Stimulated activated CD4-positive, alpha-beta T cell treated with anti-CD3 and anti-CD28 coated beads, Interleukin-12 subunit alpha, Interleukin-12 subunit beta, amount 100 ng/mL, for 48 hours (primary cell): ENCODE data around the gene RANBP3.
"Not testable (repeated sequence)": the region's sequence is repeated elsewhere in the genome, so short reads cannot be mapped to it uniquely, and the experiment has no call there.

ENCODE experiments used
- DNase-seq, 3 donors: peaks; one replicate each; pipeline ENCODE4 v3.0.0-alpha.2; 2020; ENCODE audit warnings: low read depth in 2 of 3, low spot score in 1 of 3

RANBP3 gene

DNA sequence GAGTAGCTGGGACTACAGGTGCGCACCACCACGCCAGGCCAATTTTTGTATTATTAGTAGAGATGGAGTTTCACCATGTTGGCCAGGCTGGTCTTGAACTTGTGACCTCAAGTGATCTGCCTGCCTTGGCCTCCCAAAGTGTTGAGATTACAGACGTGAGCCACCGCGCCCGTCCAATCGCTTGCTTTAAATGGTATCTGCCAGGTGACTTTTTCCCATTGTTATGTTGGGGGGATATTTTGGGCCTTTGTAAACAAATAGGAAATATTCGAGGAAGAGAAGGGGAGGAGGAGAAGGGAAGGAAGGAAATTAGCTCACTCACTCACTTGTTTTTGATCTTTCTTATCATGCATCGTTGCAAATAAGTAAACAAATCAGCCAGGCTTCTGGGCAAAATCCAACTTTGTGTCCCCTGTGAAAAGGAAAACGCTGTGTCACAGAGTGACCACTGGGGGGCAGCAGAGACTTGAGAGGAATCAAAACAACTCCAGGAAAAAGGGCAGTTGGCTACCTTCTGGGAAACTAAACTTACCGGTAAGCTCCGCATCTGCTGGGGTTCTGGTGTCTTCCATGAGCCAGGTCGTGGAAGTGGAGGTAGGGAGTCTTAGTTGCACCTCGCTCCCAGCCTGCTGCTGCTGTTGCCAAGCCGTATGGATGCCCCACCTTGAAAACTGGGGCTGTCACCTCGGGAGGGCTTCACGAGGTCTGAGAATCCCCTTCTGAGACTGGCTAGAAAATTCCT, 9.3 kb upstream of the RANBP3 start:
- DNase-seq: peak; percentile 51 to 81 (median 69)

DNA sequence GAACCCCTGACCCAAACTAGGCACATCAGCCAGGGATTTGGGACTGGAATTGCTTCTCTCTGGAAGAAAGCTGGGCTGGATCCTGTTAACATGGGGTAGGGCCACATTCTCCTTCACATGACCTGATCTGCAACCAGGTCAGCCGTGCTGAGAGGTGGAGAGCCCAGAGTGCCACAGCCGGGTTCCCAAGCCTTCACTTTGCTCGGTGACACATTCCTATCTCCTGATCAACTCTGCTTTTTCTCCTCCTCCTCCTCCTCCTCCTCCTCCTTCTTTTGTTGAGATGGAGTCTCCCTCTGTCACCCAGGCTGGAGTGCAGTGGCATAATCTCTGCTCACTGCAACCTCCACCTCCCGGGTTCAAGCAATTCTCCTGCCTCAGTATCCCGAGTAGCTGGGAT, 7.9 kb upstream of the RANBP3 start:
- not testable (repeated sequence) for DNase-seq

DNA sequence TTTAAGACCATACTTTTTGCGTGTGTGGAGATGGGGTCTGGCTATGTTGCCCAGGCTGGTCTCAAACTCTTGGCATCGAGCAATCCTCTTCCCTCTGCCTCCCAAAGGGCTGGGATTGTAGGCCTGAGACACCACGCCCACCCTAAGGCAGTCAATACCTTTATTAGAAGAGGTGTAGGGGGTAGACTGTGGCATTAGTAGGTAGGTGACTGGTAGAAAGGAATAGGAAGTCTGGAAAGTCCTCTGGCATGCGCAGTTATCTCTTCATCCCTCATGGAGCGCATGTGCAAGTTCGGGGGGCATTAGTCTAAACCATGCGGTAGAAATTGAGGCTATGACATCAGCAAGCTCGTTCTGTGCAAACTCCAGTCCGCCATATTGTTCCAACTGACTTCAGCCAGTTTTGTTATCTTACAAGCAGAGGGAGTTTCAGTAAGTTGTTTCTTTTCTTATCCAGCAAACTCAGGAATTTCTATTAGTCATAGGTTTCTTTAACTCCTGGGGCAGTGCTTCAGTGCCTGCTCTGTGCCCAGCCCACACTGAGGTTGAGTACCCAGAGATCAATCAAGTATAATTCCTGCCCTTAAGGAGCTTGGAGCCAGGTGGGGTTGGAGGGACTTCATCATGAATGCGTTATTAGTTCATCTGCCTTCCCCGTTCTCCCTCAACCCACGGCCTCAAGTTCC, 7.3 kb upstream of the RANBP3 start:
- no peak for DNase-seq

DNA sequence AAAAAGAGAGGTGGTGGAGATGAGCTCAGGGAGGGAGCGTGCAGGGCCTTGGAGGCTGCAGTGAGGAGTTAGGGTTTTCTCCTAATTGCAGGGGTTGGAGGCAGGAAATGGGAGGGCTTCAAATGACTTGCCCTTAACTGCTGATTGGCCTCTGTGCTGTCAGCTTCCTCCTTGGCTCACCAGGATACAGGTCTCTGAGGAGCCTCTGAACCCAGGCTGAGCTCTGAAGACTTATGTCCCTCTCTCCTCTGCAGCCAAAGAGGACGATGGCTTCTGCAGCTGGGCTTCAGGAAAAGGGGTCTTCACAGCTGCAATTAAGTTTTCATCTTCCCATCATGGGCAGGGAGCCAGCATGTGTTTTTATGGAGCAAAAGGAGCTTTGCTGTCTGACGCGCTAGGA, 6.7 kb upstream of the RANBP3 start:
- no peak for DNase-seq

DNA sequence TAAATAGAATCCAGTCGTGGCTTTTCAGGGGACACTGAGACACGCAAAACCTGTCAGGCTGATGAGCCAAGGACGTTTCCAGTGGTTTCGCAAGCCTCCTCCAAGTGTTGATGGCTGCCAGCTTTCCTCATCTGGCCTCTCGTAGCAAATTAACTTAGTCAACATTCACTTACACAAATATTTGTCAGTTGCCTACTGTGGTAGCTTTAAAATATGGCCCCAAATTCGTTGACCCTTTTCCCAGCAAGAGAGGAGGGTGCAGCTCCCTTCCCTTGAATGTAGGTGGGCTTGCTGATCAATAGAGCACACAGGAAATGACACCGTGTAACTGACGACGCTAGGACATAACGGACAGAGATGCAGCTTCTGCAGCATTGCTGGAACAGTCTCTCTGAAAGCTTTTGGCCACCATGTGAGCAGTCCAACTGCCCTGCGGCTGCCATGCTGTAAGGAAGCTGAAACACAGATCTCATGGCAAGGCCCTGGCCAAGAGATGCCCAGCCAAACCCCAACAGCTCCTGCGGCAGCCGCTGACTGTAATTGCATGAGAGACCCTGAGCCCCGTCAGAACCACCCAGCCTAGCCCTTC, 5.5 kb upstream of the RANBP3 start:
- DNase-seq: no peak

DNA sequence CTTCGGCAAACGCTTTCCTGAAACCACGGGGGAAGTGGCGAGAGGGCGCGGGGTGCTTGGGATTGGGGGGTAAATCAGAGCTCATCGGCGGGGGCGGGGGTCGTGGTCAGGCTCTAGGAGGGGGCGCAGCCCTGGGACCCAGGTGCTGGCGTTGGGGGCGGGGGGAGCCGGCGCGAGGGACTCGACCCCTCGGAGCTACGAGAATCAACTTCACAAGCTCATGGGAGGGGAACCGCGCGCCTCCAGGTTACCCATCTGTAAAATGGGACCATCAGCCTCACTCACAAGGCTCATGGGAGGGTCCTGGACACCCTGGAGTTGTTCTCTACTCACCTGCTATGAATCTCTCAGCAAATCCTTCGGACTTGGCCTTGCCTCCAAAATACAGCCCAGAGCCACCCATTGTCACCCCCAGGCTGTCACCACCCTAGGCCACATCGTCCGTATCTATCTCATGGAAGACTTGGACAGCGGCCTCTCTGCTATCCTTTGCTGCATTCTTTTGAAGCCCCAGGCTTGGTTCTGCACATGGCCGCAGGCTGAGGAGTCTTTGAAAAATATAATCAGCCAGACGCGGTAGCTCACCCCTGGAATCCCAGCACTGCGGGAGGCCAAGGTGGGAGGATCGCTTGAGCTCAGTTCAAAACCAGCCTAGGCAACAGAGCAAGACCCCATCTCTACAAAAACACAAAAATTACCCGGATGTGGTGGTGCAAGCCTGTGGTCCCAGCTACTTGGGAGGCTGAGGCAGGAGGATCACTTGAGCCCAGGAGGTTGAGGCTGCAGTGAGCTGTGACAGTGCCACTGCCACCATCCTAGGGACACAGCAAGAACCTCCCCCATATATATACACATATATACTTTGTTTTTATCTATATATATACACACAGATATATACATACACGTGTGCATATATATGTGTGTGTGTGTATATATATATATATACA, 939 bp upstream of the RANBP3 start:
- DNase-seq: no peak

DNA sequence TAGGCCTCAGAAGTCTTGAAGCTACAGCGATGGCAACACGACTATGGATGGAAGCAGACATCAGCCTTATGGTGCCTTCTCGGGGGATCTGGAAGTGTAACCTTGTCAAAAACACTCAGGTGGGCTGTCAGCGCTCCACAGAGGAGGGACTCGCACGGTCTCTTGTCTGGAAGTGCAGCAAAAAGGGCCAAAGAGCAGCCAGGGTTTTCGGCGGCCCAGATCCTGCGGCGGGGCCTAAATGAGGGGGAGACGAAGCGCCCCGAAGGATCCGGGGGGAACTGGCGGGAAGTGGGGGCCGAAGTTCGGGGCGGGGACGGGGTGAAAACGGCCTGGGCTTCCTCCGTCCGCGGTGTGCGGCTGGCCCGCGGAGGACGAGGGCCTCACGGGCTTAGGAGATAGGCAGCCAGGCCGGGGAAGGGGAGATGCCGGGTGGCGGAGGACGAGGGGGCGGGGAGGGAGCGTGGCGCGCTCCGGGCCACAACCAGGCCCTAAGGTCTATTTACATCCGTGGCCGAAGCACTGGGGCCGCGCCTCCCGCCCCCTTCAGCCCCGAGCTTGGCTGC, 637 bp downstream of the RANBP3 start:
- no peak for DNase-seq

DNA sequence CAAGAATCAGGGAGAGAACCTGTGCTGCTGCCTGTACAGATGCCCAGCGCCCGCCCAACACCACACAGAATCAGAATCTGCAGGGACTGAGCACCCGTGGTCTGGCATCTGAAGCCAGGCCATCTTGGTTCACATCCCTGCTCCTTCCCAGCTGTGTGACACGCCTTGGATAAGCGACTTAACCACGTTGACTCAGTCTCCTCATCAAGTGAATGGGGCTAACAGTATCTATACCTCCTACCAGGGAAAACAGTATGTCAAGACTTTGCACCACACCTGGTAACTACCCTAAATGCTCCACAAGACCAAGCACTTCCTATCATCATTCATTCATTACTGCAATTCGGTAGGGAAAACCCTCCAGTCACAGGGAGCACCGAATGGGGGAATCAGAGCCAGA, 1.2 kb downstream of the RANBP3 start:
- no peak for DNase-seq

DNA sequence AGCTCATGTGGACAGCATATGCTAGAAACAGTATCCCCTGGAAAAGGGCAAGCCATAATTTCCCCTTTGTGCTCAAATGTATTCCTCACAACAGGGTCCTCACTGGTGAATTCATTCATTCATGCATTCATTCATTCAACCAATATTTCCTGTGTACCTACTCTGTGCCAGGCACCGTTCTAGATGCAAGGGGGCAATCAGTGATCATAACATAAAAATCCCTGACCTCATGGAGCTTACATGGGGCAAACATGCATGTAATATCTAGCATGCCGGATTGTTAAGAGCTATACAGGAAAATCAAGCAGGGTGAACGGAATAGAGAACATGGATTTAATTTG, 2.6 kb downstream of the RANBP3 start:
- DNase-seq: no peak

DNA sequence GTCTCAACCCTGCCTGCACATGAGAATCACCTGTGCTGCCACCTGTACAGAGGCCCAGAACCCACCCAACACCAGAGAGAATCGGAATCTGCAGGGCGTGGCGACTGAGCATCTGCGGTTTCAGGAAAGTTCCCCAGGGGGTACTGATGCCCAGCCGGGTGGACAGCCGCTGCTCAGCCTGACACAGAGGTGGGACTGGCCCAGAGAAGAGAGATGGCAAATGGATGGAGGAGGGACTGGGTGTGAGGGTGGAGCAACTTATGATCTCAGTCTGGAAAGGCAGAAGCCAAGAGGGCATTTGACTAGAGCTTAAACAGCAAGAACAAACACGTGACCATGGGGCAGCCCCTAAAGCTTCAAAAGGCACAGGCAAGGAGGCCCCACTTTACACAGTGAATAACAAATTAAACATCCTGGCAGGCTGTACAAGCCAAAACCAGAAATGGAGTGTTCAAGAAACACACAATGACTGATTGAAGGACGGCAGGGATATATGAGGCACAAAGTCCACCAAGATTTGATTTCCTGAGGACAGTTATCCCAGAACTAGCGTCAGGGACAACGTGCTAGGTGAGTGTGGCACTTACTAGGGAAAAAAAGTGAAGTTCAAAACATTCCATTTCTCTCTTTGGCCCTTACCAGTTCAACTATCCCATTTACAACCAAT, 3.1 kb downstream of the RANBP3 start:
- DNase-seq: peak in 2 of 3 donors; percentile 30 to 35

DNA sequence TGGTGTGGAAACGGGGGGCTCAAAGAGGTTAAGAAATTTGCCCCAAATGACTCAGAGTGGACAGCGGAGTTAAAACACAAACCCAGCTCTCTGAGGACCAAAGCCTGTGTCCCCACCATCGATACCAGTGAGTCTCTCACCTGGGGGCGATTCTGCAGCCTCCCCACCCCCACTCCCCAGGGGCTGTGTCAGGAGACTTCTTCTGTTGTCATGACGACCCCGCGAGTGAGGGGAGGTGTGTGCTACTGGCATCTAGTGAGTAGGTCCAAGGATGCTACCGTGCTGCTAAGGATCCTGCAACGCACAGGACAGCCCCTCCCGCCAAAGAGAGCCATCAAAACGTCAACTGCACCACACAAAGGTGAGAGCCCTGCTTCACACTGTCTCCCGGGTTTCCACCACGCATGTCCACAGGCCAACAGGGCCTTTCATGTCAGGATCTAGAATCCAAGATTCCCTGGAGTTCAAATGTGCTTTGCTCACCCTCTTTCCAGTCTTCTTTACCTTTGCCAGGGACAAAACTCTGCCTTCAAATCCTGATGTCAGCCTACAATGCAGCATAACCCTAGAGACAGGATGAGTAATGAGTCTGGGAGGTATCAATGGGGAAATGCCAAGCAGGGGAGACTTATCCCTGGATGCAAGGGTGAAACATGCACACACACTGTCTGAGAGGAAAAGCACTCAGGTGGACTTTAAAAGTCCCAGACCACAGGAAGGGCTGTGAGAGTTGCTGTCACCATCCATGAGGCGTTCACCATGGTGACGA, 3.9 kb downstream of the RANBP3 start:
- DNase-seq: no peak

DNA sequence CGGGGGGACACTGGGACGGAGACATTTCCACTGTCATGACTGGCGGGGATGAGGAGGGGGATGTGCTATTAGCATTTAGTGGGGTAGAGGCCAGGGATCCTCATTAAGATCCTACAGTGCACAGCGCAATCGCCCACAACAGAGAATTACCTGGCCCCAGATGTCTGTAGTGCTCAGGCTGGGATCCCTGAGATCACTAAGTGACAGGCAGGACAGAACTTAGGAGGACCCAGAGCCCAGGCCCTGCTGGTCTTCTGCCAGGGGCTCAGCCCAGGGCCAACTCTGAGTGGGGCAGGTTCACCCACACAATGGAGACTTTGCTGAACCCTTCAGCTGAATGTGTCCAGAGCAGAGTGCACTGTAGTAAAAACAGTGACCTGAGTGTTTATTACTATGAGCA, 4.6 kb downstream of the RANBP3 start:
- DNase-seq: no peak

DNA sequence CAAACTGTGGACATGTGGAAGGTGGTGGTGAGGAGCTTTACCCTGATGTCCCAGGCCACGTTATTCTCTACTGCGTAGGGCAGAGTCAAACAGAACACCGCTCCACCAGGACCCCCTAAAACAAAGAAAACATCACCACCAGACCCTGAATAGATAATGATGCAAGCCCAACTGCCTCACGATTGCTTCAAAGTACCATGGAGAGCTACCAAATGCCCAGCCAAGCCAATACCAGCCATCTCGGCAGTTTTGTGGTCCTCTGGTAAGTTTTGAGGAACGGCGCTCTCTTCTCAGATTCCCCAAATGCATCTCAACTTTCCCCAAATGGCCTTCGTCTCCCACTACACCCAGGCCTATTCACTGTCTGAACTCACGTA, 5.6 kb downstream of the RANBP3 start:
- no peak for DNase-seq

DNA sequence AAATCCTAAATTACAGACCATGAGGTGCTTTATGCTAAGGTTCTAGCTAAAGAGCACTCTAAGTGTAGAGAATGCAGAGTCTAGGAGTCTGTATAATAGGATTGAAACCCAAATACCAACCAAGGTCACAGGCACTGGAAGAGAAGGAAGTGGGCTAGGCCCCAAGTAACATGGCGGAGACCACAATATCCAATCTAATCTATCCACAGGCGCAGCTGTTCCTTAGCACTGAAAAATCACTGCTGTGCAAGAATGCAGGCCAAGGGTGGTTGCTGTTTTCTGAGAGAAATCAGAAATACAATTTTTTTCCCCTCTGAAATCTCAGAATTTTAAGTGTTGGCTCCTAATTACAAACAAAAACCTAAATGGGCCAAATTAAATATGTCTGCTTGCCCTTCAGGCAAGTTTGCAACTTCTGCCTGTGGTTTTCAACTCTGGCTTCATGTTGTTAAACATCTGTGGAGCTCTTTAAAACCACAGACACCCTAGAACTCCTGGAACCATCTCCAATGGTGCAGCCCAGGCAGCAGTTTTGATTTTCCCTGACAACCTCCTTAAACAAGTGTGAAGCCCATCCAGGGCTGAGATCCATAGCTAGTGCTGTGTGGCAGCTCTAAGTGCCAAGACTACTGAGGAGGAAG, 6.1 kb downstream of the RANBP3 start:
- no peak for DNase-seq

DNA sequence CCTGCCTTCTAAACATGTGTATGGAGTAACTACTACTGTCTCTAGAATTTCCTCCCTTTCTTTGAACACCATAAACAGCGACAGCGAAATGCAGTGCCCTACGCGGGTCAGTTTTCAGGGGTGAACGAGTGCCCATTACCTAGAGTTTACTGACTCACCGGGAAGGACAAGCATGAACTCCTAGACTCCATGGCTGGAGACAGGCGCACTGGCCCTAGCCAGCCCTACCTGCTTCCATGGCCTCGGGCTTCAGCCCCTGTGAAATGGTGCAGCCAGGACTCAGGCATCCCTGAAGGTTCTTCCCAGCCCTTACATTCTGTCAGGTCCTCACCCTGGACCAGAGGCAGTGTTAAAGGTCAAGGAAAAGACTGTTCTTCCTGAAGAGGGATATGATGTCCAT, 8.5 kb downstream of the RANBP3 start:
- no peak for DNase-seq

DNA sequence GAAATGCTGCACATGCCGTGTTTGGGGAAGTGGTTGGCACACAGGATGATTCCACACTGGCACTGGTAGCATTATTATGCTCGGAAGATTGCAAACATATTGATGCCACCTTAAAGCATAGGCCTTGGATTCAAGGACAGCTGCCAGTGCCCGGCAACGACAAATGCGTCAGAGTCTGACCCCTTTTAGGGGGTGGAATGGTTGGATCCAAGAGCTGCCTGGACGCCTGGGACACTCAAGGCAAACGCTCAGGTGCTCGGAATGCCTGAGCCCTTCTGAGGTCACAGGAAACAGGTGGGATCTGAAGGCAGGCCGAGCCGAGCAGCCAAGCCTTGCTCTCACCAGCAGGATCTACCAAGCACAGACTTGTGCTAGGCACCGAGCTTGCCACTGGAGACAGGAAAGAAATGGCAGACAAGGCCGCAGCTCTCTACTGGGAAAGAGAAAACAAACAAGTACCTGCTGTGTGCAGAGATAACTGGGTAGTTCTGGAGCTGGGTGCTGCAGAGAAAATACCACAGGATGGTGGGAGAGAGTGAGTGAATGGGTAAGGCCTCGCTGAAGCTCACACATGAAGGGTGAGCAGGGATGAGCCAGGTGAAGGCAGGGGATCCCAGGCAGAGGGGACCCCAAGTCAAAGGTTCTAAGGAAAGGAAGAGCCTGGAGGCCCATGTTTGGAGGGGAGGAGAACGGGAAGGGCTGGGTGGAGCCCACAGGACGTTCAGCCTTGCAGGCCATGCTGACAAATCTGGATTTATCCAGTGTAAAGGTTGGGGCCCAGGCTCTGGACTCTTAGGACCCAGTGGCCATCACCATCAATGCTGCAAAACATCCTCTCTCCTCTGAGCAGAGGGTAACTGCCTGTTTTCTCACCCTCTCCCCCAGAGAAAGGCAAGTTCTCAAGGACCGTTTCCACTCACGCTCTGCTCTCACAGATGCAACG, 9.2 kb downstream of the RANBP3 start:
- no peak for DNase-seq

DNA sequence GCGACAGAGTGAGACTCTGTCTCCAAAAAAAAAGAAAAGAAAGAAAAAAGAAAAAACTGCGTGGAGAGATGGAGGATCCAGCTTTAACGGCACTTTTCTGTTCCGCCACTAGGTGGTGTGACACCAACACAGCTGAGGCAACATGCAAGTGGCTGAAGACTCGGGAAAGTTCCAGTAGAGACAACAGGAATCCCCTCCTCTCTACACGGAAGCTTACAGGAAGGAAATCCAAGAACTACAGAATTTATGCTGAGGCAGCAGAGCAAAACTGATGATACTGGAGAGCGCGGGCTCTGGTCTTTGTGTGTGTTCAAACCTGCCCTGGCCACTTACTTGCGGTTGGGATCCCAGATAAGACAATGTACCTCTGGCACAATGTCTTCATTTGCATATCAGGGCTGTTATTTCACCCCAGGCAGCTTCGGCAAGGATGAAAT, 9.9 kb downstream of the RANBP3 start:
- DNase-seq: peak in 1 of 3 donors; percentile 59

DNA sequence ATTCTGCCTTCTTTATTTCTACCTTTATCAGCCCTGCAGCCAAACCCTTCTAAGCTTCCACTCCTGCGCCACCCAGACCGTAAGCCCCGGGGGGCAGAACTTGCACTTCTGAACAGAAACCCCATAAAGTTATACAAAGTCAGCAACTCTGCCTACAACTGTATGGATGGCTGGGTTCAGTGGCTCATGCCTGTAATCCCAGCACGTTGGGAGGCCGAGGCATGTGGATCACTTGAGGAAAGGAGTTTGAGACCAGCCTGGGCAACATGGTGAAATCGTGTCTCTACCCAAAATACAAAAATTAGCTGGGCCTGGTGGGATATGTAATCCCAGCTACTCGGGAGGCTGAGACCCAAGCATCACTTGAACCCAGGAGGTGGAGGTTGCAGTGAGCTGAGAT, 10.4 kb downstream of the RANBP3 start:
- DNase-seq: no peak
